OCI-LY3 (cell line): Measurements from ENCODE around the gene KRTAP3-2.

Experiments used
- CTCF ChIP-seq: fragments of 200-600, 300-600 bp; sonication (generic); IDR thresholded peaks from 2 replicates; pipeline ENCODE4 v1.5.1; 2014; ENCODE audit warnings: antibody characterized with exemption, low read length, low read depth
- EZH2phosphoT487 ChIP-seq: fragments of 200-600 bp; shearing (Covaris generic); IDR thresholded peaks from 2 replicates; pipeline ENCODE4 v1.6.1; 2018; ENCODE audit warnings: antibody characterized with exemption, mixed run types, low read depth

GRCh38 chr17:41049110-41049509, 49.4 kb upstream of the KRTAP3-2 start:
- TF ChIP-seq CTCF = no peak
- TF ChIP-seq EZH2phosphoT487 = no peak
